OCI-LY3 (cell line): Measurements from ENCODE around the gene FBXO17.

Experiments
- CTCF ChIP-seq: fragments of 200-600, 300-600 bp; sonication (generic); IDR thresholded peaks from 2 replicates; pipeline ENCODE4 v1.5.1; 2014; ENCODE audit warnings: antibody characterized with exemption, low read length, low read depth
- EZH2phosphoT487 ChIP-seq: fragments of 200-600 bp; shearing (Covaris generic); IDR thresholded peaks from 2 replicates; pipeline ENCODE4 v1.6.1; 2018; ENCODE audit warnings: antibody characterized with exemption, mixed run types, low read depth

- no peak for TF ChIP-seq CTCF
- no peak for TF ChIP-seq EZH2phosphoT487
These were observed 29.1 kb downstream of the FBXO17 start for GRCh38 chr19:38946229-38947010.
